Measurements from ENCODE around the gene SLC39A11.

DNA sequence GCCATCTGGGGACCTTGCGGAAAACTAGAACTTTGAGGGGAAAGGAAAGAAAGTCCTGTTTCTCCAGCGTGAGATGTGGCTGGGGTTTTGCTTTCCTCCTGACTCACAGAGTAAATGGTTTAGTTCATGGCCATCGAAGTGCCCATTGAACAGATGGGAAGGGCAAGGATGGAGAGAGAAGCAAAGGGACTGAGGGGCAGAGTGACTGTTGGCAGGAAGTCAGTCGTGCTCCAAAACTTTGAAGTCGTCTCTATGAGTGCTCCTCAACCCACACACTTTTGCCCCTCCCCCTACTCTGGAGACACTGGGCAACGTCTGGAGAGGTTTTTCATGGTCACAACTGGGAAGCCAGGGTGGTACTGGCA is 476.9 kb downstream of the SLC39A11 start:
- TF ChIP-seq, protein P1, sequence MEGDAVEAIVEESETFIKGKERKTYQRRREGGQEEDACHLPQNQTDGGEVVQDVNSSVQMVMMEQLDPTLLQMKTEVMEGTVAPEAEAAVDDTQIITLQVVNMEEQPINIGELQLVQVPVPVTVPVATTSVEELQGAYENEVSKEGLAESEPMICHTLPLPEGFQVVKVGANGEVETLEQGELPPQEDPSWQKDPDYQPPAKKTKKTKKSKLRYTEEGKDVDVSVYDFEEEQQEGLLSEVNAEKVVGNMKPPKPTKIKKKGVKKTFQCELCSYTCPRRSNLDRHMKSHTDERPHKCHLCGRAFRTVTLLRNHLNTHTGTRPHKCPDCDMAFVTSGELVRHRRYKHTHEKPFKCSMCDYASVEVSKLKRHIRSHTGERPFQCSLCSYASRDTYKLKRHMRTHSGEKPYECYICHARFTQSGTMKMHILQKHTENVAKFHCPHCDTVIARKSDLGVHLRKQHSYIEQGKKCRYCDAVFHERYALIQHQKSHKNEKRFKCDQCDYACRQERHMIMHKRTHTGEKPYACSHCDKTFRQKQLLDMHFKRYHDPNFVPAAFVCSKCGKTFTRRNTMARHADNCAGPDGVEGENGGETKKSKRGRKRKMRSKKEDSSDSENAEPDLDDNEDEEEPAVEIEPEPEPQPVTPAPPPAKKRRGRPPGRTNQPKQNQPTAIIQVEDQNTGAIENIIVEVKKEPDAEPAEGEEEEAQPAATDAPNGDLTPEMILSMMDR (IDR thresholded peaks at IDR 0.05; ENCODE audit: low read depth, low read length) = no peak
- no peak for TF ChIP-seq EZH2phosphoT487 (IDR thresholded peaks at IDR 0.05; ENCODE audit: low read depth)

Measured in OCI-LY3 (cell line).